A172 (cell line): ENCODE results near the gene BAG3. TPM values are rescaled to one million over a fixed set of nuclear protein-coding genes. Genes with fewer than 3 reads are reported as not detected.

Source experiments
- total RNA-seq: library from RNA; depleted of rRNA; stranded (reverse); fragments of >200 nt; shearing (Covaris generic); gene quantifications from 2 replicates; pipeline ENCODE4 v1.2.3, GENCODE V29; 2014; rRNA removed

BAG3 gene
- total RNA-seq, 1 experiment from 2014 or later: 31.0 TPM

Other genes with a start within 250 kb of the BAG3 start
- gene RGS10, start 108.7 kb upstream of the BAG3 start, total RNA-seq: 74.7 and 106 TPM in 2 replicates
- gene TIAL1, start 54.4 kb upstream of the BAG3 start, total RNA-seq: 52.4 and 62.5 TPM in 2 replicates
- 23.5 and 33.2 TPM in 2 replicates for gene INPP5F, start 74.7 kb downstream of the BAG3 start, total RNA-seq
- 107 and 125 TPM in 2 replicates for gene MCMBP, start 221.5 kb downstream of the BAG3 start, total RNA-seq
- 27.4 and 48.6 TPM in 2 replicates for gene SEC23IP, start 241.3 kb downstream of the BAG3 start, total RNA-seq